NCI-H460 (cell line): ENCODE measurements around the gene ABCA4. TPM values are rescaled to one million over a fixed set of nuclear protein-coding genes. Genes with fewer than 3 reads are reported as not detected.
A peak's percentile ranks its signal among the peaks of the same experiment; 100 is the strongest.

ENCODE experiments used
- DNase-seq: peaks from one replicate; pipeline ENCODE4 v3.0.0-alpha.2; 2016; ENCODE audit warnings: low read depth; ENCODE audit errors: extremely low read depth
- total RNA-seq: library from RNA; depleted of rRNA; stranded (reverse); fragments of >200 nt; shearing (Covaris generic); gene quantifications from 2 replicates; pipeline ENCODE4 v1.2.3, GENCODE V29; 2014

Gene ABCA4
- total RNA-seq, 1 experiment from 2014 or later = not detected

DNA sequence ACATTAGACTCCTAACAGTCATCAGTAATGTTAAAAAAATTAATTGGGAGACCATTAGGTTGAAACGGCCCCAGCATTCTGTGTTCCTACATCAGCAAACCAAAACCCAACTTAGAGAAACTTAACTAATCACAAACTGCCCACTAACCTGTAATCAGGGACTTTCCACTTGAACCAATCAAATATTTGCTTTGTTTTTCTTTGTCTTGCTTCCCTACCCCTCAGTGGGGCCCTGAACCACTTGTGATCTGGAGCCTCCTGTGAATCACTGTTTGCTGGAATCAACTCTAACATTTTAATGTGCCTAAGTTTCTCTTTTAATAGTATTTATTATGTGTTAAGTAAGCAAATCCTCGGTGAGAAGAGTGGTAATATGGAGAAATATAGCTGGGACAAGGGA is 64.0 kb downstream of the ABCA4 start:
- DNase-seq = no peak

GRCh38 chr1:94056171-94056570 is 64.8 kb downstream of the ABCA4 start:
- DNase-seq = no peak

GRCh38 chr1:94055459-94056122 is 65.4 kb downstream of the ABCA4 start:
- DNase-seq = no peak

GRCh38 chr1:94050675-94051074 is 70.3 kb downstream of the ABCA4 start:
- DNase-seq = no peak

DNA sequence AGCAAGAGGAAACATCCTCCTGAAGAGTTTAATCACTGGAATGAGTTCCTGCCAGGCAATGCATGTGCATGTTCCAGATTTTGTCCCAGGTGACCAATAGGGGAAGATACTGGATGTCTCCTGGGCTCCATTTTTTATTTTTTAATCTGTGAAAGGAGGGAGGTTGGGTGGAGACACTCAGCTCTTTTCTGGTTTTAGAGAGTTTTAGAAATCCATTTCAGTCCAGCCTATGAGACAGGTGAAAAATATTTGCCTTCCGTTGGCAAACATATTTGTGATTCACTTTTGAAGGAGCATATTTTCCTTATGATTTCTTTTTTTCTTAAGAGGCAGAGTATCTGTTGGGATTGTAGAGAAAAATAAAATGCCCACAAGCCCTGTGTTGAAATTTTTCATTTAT is 70.7 kb downstream of the ABCA4 start:
- DNase-seq = no peak

- no peak for DNase-seq
Observed at GRCh38 chr1:94049791-94050190, 71.2 kb downstream of the ABCA4 start.

DNA sequence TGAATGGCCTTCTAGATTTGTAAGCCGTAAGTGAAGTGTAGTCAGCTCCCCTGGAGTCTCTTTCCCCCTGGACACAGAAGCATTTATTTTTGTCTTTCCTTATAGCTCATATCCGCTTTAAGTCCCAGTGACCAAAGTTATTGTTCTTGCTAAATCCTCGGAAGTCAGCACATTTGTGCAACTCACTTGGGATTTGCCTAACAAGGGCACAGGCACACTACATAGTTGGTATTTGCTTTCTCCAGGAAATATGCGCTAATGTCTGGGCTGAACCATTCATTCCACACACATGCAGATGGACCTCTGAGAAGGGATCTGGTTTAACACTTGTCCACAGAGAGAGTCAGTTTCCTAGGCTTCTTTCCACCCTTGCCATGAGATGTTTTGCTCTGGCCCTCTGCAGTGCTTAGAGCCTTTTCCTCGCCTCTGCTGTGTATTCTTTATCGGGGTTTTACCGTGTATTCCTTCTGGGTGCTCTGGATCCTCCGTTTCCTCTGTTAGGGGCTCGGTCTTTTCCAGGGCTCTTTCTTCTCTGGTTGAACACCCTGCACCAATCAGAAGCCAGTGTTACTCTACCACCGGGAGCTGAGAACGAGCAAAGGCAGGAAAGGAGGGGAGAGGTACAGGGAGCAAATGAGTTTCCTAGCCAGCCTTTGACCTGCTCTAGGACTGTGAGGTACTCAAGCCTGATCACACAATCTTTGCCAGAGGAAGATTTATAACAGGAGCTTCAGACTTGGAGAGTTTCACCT is 72.4 kb downstream of the ABCA4 start:
- DNase-seq = no peak

- DNase-seq = no peak
Observed at GRCh38 chr1:94047949-94048348, 73.0 kb downstream of the ABCA4 start.

GRCh38 chr1:94045465-94046056 is 75.4 kb downstream of the ABCA4 start:
- DNase-seq = peak; percentile 90

DNA sequence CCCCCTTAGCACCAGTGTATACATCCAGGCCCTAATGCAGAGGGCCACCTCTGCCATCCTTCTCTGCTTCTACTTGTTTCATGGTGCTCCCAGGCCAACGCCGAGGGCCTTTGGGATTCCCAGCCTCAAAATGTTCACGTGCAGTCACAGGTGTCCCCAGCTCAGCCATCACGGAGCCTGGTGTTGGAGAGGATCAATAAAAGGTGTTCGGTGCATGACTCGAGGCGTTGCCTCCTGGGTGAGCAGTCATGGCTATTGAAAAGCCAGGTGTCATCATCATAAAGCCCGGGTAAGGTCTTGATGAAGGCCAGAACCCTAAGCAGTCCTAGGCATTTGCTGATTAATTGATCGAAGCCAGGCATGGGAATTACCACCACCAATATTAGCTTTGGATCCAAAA is 76.1 kb downstream of the ABCA4 start:
- DNase-seq = no peak

GRCh38 chr1:94044290-94044790 is 76.6 kb downstream of the ABCA4 start:
- no peak for DNase-seq

DNA sequence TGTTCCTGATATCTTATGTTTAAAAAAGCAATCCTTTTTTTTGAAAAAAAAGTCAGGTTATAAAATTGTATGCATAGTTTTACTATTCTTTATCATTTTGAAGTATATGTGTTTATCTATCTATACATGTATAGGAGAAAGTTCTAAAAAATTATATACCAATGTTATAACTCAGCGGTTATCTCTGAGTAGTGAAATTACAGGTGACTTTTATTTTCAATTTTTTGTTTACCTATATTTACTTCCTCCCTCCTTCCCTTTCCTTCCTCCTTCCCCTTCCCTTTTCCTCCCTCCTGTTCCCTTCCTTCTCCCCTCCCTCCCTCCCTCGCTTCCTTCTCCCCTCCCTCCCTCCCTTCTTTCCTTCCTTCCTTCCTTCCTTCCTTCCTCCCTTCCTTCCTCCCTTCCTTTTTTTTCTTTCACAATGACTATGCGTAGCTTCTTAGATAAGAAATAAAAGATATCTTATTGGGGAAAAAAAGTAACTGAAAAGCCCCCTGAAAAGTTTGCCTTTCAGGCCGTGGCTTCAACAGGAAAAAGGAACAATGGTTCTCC is 77.1 kb downstream of the ABCA4 start:
- no peak for DNase-seq

GRCh38 chr1:94042388-94042787 is 78.6 kb downstream of the ABCA4 start:
- DNase-seq = no peak

DNA sequence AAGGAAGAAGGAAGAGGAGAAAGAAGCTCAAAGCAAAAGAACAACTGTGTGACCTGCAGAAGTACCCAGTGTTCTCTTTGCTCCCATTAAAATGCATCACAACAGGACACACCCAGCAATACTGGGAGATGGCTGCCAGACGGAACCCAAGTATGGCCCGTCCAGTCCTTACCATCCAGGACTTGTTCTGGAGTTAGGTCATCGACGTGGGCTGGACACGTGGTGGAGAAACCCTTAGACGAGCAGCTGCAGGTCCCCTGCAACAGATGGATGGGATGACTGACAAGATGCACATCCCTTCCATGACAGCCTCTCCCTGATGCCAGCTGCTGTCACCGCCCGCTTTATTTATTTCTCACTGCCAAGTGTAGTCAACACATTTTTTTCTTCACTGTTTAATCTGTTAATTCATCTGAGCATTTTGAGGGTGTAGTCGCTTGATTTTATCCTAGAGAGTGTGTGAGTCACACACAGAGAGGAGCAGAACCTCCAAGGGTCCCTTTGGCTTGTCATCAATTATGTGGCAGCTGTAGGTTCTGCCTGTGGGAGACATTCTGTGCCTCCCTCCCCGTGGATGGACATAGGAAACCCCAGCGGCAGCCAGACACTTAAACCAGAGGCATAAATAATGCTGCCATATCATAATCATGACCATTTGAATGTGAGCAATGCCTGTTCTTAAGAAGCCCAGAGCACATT is 80.9 kb downstream of the ABCA4 start:
- DNase-seq = no peak

GRCh38 chr1:94039514-94039870 is 81.5 kb downstream of the ABCA4 start:
- DNase-seq = peak; percentile 59

GRCh38 chr1:94038511-94038910 is 82.4 kb downstream of the ABCA4 start:
- DNase-seq = no peak

GRCh38 chr1:94037392-94038229 is 83.3 kb downstream of the ABCA4 start:
- no peak for DNase-seq

DNA sequence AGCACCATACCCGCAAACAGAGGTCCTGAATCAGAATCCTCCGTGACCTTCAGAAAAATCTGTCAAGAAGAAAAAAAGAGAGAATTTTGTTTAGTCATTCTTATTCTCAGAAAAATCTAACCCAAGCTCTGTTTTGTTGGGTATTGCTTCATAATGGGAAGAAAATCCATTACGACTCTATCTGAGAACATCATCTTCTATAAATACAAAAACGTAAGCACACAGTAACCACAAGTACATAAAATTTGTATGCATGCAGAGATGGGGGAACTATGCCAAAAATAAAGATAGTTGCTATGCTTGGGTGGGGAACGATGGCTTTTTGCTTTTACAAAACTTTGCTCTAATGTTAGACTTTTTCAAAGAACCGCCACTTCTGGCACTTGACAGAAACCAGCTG is 84.2 kb downstream of the ABCA4 start:
- no peak for DNase-seq

- no peak for DNase-seq
Observed at GRCh38 chr1:94033849-94034248, 87.1 kb downstream of the ABCA4 start.

DNA sequence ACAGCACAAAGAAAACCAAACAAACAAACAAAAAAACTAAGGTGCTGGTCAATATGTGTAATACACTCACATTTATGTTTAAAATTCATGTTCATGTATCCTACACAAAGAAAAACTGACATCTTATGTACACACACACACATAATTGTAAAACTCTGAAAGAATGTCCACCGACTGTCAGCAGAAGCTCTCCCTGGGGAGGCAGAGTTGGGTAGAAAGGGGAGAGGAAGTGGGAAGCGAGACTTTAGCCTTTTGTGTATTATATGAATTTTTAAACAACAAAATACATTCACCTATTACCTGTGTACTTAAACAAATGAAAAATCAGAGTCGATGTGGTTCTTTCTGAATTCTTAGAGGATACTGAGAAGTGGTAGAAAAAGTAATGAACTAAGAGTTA is 88.3 kb downstream of the ABCA4 start:
- no peak for DNase-seq
